ENCODE data around the gene IPO4.
A peak's percentile ranks its signal among the peaks of the same experiment; 100 is the strongest.
"Not testable (repeated sequence)": the region's sequence is repeated elsewhere in the genome, so short reads cannot be mapped to it uniquely, and the experiment has no call there.

Gene IPO4

GRCh38 chr14:24188251-24189058, at the start of gene IPO4:
Gene IPO4 (minus strand): TSS chr14:24188816. CDS start chr14:24188787, 29 bp downstream.
- DNase-seq, result peak; percentile 98

- DNase-seq, result no peak
Observed at GRCh38 chr14:24238123-24238522, 49.5 kb upstream of the IPO4 start.

- DNase-seq, result no peak
Observed at GRCh38 chr14:24237463-24237955, 48.9 kb upstream of the IPO4 start.

- no peak for DNase-seq
Observed at GRCh38 chr14:24236689-24237462, 48.3 kb upstream of the IPO4 start.

- DNase-seq, result no peak
Observed at GRCh38 chr14:24235804-24236688, 47.4 kb upstream of the IPO4 start.

GRCh38 chr14:24234095-24235005, 45.7 kb upstream of the IPO4 start:
- no peak for DNase-seq

GRCh38 chr14:24233538-24233866, 44.9 kb upstream of the IPO4 start:
- no peak for DNase-seq

GRCh38 chr14:24232645-24233537, 44.3 kb upstream of the IPO4 start, which contains the start of gene GMPR2:
Gene GMPR2 (plus strand): TSS chr14:24232929. CDS start chr14:24233254, 325 bp downstream.
- DNase-seq, result no peak

GRCh38 chr14:24232121-24232644, 43.6 kb upstream of the IPO4 start, which contains the start of gene NEDD8:
Gene NEDD8 (minus strand): TSS chr14:24232367. CDS start chr14:24232267, 100 bp downstream.
- peak; percentile 97 for DNase-seq

- no peak for DNase-seq
Observed at GRCh38 chr14:24231263-24232120, 42.9 kb upstream of the IPO4 start.

- no peak for DNase-seq
Observed at GRCh38 chr14:24228902-24229301, 40.3 kb upstream of the IPO4 start.

GRCh38 chr14:24226473-24226872, 37.9 kb upstream of the IPO4 start:
- no peak for DNase-seq

GRCh38 chr14:24224618-24225071, 36.0 kb upstream of the IPO4 start:
- DNase-seq, result no peak

- not testable (repeated sequence) for DNase-seq
Observed at GRCh38 chr14:24222987-24223386, 34.4 kb upstream of the IPO4 start.

- no peak for DNase-seq
Observed at GRCh38 chr14:24219521-24219920, 30.9 kb upstream of the IPO4 start.

GRCh38 chr14:24219080-24219479, 30.5 kb upstream of the IPO4 start:
- no peak for DNase-seq

- DNase-seq, result not testable (repeated sequence)
Observed at GRCh38 chr14:24216876-24217275, 28.3 kb upstream of the IPO4 start.

GRCh38 chr14:24216345-24216699, 27.7 kb upstream of the IPO4 start:
- no peak for DNase-seq

All from eye (tissue), 1 donor.